Activated CD8-positive, alpha-beta memory T cell treated with anti-CD3 and anti-CD28 coated beads, Interleukin-2, amount 50 U/mL, for 1 hour (primary cell): Measurements from ENCODE around the gene SFXN3.

Experiments
- DNase-seq: peaks from one replicate; pipeline ENCODE4 v3.0.0-alpha.2; 2020; ENCODE audit errors: extremely low read depth

Gene SFXN3

DNA sequence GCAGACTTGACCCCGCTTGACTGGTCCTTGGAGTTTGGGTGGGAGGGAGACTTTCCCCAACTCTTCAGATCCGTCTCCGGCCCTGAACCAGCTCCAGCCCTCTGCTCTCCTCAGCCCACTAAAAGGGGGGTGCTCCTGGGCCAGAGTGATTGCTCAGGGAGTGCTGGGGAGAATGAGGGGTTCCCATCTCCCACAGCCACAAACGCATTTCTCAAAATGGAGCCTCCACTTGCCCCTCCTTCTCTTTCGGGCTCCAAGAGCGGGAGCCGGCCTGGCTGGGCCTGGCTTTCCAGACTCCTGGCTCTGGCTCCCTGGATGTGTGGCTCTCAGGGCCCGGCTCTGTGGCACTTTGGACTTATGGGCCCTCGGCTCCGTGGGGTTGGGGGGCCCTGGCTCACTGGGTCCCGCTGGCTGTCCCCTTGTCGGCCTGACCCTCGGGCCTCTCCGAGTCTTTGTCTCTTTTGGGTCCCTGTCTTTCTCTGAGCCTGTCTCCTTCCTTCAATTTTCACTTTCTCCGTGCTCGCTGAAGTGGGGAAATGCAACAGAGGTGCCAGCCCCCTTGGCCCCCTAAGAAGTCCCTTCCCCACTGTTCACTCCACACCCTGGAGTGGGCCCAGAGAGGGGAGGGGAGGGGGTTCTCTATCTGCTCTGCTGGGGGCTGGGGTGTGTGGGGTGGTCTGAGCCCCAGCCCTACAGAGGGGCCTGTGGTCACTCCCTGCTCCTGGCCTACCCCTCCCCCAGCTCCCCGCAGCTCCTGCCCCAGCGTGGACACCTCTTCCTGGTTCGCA, 30.7 kb upstream of the SFXN3 start:
- DNase-seq = no peak

DNA sequence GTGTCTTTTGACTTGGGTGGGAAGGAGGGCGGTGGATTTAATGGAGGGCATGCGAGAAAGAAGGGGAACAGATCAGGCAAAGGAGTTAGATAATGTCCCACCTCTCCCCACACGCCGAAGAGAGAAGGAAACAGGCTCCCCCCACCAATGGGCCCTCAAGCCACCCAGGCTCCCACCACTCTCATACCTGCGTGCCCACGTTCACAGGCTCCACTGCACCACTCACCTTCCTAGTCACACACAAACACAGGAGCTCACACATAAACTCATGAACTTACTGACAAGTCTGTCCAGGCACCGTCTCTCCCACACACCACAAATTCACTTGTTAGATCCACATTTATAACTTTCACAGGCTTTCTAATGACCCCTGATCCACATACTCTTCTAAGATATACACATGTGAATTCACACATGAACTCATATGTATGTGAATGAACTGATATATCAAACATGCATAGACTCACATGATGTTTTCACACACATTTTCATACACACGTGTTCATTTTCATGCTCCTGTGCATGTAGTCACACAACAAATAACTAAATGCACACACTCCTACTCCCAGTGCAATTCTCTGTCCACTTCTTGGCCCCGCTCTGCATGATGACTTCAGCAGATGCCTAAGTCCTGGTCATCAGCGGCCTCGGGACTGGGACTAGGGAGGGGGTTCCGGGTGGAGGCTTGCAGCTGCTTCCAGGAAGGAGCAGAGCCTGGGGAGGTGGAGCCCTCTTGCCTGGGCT, 29.9 kb upstream of the SFXN3 start:
- DNase-seq = no peak

DNA sequence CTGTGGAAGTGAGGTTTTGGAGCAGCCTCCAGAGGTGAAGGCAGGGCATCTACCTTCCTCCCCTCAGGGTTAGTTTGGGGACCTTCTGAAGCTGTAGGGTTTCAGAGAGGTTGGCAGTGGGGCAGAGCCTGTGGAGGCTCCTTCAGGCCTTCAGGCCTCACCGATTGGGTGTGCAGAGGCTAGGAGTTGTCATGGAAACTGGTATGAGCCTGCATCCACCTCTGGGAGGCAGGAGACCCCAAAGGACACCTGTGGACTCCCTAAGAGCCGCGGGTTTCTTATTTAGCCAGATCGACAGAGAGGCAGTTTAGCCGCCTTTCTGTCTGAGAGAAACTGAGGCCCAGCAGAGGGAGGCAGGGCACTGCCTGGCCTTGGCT, 29.4 kb upstream of the SFXN3 start:
- no peak for DNase-seq

DNA sequence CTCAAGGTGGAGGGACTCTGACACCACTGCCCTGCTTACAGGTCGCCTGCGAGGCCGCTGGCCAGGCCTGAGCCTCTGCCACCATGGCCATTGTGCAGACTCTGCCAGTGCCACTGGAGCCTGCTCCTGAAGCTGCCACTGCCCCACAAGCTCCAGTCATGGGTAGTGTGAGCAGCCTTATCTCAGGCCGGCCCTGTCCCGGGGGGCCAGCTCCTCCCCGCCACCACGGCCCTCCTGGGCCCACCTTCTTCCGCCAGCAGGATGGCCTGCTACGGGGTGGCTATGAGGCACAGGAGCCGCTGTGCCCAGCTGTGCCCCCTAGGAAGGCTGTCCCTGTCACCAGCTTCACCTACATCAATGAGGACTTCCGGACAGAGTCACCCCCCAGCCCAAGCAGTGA, 28.6 kb upstream of the SFXN3 start:
- DNase-seq = no peak

DNA sequence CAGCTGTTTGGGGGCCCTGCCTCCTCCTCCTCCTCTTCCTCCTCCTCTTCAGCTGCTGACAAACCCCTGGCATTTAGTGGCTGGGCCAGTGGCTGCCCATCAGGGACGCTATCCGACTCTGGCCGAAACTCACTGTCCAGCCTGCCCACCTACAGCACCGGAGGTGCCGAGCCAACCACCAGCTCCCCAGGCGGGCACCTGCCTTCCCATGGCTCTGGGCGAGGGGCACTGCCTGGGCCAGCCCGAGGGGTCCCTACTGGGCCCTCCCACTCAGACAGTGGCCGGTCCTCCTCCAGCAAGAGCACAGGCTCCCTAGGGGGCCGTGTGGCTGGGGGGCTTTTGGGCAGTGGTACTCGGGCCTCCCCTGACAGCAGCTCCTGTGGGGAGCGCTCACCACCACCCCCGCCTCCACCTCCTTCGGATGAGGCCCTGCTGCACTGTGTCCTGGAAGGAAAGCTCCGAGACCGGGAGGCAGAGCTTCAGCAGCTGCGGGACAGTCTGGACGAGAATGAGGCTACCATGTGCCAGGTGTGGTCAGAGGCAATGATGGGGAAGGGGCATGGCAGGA, 27.3 kb upstream of the SFXN3 start:
- no peak for DNase-seq

DNA sequence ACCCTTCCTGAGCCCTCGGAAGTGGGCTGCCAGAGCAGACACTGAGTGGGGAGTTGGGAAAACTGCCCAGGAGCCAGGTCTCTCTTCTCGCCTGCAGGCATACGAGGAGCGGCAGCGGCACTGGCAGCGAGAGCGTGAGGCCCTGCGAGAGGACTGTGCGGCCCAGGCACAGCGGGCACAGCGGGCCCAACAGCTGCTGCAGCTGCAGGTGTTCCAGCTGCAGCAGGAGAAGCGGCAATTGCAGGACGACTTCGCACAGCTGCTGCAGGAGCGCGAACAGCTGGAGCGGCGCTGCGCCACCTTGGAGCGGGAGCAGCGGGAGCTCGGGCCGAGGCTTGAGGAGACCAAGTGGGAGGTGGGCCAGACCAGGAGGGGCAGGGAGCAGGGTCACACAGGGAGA, 25.7 kb upstream of the SFXN3 start:
- DNase-seq = no peak

DNA sequence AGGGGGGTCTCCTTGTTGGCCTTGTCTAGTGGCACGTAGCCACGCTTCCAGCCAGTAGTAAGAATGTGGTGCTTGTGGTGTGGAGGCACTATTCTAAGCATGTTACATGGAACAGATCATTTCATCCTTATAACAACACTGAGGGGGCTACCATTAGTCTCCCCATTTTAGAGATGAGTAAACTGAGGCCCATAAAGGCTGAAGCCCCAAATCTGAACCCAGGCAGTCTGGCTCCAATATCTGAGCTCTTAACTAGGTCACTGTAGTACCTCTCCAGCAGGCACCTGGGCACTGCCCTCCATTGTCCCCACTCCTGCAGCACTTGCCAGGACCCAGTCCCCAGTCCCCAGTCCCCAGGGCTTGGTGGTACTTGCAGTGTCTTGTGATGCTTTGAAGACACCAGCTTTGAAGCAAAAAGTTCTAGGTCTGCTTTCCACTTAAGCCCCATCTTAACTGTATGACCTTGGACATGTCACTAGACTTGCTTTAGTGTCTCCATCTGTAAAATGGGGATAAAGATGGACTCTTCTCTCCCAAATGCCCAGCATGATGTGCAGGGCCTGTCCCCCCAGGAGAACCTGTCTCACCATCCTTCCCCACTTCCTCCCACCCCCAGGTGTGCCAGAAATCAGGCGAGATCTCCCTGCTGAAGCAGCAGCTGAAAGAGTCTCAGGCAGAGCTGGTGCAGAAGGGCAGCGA, 25.0 kb upstream of the SFXN3 start:
- DNase-seq = no peak

DNA sequence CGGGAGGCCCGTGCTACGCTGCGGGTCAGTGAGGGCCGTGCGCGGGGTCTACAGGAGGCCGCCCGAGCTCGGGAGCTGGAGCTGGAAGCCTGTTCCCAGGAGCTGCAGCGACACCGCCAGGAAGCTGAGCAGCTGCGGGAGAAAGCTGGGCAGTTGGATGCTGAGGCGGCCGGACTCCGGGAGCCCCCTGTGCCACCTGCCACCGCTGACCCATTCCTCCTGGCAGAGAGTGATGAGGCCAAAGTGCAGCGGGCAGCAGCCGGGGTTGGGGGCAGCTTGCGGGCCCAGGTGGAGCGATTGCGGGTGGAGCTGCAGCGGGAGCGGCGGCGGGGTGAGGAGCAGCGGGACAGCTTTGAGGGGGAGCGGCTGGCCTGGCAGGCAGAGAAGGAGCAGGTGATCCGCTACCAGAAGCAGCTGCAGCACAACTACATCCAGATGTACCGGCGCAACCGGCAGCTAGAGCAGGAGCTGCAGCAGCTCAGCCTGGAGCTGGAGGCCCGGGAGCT, 24.4 kb upstream of the SFXN3 start:
- DNase-seq = no peak

DNA sequence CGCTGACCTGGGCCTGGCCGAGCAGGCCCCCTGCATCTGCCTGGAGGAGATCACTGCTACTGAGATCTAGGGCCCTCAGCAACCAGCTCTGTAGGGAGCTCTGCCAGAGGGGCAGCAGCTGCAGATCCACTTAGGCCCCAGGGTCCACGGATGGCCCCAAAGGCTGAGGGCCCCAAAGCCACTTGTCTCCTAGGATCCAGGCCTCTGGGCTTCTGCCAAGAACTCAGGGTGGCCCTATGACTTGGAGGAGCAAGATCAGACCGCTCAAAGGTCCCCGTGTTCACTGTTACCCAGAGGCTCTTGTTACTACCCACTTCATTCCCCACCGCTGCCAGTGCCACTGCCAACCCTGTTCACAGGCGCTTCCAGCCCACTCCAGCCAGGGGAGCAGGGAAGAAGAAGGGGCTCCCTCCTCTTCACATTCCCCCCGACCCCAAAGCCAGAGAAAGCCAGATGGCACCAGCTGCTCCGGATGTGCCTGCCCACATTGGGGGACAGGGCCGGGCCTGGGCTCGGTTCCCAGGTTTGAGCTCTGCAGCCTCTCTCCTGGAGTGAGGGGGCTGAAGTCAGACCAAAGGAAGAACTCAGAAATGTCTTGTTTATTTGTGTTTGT, 23.8 kb upstream of the SFXN3 start:
- no peak for DNase-seq

DNA sequence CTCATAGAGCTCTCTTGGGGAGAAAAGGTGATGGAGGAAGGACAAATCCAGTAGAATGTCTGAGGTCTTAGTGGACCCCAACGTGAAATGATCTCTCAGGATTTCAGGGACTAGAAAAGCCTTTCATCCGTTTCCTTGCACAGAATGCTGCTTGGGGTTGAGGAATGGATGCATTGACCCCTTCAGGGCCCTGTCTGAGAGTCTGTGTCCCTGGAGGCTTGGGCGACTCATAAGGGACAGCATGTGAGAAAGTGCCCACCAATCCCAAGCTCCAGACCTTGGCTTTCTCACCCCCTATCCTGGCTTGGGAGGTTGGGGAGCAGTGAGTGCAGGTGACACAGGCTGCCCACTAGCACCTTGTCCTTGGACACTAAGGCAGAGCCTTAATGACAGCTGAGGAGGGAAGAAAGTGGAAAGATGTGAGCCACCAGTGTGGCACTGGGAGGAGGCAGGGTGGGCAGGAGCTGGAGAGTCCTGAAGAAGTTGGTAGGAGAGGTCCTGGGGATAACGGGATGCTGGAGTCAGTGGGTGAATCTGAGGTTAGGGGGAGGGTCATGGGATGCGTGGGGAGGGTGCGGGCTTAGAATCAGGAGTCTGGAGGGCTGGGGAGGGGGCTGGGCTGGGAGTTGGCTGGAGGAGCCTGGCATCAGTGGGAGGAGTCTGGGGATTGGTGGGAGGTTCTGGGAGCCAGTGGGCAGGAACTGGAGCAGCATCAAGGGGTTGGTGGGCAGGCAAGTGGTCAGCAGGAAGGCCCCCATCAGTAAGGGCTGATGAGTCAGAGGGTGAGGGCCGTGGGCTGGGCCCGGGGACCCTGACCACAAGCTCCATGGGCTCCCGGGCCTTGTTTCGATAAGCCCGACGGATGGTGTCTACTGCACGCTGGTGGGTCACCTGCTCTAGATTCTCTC, 22.9 kb upstream of the SFXN3 start:
- DNase-seq = no peak

DNA sequence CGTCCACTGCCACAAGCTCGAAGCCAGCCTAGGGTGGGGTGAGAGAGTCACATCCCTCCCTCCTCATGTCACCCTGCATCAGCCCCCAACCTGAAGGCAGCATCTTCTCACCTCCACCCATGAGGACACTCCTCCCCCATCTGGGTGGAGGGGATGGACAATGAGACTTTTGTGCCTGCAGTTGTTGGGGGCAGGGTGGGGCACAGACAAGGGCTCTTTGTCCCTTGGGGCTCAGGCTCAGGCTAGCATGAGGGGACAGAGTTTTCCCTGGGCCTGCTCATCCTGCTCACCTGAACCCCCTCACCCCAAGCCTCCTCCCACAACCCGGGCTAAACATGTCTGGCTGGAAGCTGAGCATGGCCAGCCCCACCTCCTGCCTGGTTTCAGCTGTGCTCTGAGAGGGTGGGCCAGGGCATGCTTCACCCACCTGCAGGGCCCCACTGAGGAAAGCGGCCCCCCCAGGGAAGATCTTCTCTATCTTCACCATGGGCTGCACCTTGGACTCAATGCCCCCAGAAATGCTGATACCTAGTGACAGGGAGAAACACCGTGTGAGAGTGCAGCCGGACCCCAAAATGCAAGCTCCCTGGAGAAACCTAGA, 22.1 kb upstream of the SFXN3 start:
- no peak for DNase-seq

DNA sequence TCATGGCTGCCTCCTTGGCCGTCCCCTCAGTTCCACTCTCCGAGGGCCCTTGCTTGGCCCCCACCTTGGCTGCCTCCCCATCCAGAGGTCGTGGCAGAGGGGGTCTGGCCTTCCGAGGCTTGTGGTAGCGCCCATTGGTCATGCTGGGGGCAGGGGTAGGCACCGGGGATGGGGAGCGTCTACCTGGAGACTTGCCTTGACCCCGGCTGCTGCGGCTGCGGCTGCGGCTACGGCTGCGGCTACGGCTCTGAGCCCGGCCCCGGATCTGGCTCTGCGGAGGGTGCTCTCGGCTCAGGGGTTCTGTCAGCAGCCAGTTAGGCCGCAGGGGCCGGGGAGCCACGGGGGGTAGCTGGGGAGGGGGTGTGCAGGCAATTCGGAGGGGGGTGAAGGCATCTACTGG, 20.7 kb upstream of the SFXN3 start:
- DNase-seq = no peak

DNA sequence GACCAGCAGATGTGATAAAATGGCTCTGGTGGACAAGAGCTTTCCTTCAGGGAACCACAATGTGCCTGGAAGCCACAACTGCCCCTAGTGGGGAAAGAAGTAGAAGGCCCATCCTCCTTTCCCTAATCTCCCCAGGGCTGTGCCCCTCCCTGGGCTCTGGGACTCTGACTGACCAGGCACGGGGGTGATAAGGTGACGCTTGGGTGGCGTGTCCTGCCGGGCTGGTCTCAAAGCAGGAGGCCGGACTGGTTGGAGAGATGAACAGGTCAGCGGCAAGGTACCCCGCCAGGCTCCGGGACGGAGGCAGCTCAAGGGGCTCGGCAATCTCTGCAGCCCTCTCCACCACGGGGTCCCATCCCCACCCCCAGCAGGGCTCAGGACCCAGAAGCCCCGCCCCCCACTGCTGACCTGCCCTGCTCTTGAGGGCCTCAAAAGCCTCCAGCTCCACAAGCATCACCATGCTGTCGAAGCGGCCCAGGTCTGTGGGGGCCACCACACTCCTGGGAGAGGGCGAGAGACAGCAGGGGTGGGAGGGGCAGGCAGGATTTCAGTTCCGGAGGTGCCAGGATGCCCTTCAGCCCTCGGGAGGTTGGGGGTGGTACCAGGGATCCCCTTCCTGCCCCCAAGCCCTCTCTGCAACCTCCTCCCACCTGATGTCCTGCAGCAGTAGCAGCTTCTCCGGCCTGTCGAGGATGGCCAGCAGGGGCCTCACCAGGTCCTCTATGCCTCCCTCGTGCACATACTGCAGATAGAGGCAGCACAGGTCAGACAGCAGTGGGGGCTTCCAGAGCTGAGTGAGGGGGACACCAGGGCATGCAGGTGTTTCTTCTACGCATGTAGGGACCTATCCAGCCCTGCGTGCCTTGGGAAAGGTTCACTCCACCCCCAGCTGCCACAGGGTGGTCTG, 19.3 kb upstream of the SFXN3 start:
- no peak for DNase-seq

DNA sequence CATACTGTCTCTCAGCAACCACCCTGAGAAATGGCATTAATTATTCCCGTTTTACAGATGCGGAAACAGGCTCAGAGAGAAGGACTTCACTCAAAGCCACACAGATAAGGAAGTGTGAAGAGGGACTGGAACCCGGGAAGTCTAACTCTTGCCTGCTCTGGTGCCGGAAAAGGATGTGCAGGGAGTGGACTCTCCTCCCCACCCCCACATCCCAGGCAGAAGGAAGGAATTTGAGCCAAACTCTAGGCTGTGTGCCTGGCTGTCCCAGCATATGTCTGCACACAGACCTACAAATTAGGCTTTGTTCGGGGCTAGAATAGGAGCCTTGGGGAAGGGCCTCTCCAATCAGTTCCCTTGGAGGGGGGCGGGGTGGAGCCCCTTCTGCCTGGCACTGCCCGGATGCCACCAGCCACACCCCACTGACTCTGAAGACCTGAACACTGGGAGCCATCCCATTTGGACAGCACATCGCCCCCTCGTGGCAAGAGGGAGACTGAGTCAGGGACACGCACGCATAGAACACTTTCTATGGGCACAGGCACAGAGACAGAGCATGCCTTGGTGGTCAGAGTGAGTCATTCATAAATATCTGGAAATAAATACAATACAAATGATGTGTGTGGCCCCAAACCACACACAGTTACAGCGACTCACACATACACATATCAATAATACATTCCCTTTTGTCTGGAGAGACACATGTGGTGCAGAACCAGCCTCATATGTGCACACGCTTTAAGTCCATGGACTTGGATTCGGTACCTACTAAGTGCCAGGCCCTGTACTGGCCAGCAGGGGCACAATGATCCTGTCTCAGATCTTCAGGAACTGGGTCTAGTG, 18.3 kb upstream of the SFXN3 start:
- peak; percentile 53 for DNase-seq

DNA sequence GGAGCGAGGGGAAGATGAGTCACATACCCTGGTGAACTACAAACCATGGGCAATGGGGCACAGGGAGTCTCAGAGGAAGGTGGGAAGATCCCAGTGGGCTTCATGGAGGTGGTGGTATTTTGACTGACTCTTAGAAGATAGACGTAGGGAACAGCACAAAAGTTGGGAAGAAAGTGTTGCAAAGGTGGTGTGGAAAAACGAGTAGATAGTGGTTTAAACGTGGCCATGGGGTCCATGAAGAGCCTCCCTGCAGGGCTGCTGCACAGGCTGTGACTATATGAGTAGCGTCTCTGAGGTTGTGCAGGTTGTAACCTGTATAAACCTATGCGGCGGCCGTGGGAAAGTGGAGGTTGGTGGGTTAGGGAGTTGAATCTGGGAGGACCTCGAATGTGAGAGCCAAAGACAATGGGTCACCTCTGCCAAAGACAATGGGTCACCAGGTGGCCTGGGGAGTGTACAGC, 17.6 kb upstream of the SFXN3 start:
- no peak for DNase-seq

DNA sequence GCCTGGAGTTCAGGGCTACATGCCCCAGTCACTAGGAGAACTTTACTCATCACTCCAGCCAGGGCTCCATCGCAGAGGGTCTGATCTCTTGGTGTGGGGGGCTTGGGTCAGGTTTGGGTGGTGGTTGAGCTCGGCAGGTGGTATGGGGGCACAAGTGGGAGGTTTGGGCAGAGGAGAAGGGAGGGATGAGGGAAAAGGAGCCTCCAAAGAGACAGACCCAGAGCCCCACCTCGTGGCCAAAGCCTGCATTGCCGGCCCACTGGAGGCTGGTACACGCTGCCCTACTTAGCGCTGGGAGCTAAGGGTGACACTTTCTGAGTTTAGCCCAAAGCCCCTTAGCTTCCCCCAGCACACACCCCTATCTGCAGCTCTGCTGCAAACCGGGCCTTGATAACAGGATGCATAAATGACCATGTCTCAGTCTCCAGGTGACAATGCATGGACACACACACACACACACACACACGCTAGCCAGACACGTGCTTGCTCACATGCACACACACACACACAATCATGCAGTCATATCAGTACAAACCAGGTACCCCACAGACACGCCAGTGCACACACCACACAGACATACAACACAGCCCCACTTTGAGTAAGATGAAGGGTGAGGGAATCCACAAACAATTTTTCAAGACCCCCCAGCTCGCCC, 16.7 kb upstream of the SFXN3 start:
- DNase-seq = no peak

DNA sequence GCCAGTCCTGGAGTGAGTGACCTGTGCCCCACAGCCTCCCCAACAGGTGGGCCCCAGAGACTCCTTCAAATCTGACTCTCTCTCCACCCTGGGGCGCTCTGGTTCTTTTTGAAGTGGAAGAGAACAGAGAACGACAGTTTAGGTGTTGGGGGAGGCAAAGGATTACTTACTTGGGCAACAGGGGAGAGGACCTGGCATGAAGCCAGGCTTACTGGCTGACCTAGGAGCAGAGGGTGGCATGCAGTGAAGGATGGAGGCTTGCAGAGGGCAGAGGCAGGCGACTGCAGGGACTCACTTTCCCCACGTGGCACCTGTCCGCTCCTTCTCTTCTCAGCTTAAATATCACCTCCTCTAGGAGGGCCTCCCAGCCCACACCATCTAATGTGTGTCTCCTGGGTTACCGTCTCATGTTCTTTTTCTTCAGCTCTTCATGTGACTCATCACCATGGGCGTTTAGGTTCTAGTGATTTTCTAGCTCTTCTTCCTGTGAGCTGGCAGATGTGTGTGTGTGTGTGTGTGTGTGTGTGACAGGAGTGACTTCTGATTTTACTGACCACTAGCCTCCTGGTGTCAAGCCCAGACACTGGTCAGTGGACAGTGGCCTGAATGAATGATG, 16.0 kb upstream of the SFXN3 start:
- no peak for DNase-seq
